GM12865 (cell line): ENCODE results near the gene TSNAXIP1.

Experiments
- DNase-seq: peaks from one replicate; pipeline ENCODE4 v3.0.0; 2010; ENCODE audit warnings: low read depth
- H3K4me3 ChIP-seq: 2 replicates; pipeline ENCODE4 v1.5.1; 2011; ENCODE audit warnings: mild to moderate bottlenecking, low read depth, low read length, control low read depth
- TF ChIP-seq, protein P1 (sequence below): IDR thresholded peaks from 2 replicates; pipeline ENCODE4 v1.5.1; 2011; ENCODE audit warnings: low read length, control low read depth, low read depth, inconsistent platforms; ENCODE audit not compliant: insufficient read depth; ENCODE audit errors: missing control alignments

TSNAXIP1 gene

GRCh38 chr16:67868290-67868689 is 61.6 kb downstream of the TSNAXIP1 start:
- no peak overlapping the region for H3K4me3 ChIP-seq
- TF ChIP-seq, protein P1, sequence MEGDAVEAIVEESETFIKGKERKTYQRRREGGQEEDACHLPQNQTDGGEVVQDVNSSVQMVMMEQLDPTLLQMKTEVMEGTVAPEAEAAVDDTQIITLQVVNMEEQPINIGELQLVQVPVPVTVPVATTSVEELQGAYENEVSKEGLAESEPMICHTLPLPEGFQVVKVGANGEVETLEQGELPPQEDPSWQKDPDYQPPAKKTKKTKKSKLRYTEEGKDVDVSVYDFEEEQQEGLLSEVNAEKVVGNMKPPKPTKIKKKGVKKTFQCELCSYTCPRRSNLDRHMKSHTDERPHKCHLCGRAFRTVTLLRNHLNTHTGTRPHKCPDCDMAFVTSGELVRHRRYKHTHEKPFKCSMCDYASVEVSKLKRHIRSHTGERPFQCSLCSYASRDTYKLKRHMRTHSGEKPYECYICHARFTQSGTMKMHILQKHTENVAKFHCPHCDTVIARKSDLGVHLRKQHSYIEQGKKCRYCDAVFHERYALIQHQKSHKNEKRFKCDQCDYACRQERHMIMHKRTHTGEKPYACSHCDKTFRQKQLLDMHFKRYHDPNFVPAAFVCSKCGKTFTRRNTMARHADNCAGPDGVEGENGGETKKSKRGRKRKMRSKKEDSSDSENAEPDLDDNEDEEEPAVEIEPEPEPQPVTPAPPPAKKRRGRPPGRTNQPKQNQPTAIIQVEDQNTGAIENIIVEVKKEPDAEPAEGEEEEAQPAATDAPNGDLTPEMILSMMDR, result no peak
- no peak for DNase-seq

DNA sequence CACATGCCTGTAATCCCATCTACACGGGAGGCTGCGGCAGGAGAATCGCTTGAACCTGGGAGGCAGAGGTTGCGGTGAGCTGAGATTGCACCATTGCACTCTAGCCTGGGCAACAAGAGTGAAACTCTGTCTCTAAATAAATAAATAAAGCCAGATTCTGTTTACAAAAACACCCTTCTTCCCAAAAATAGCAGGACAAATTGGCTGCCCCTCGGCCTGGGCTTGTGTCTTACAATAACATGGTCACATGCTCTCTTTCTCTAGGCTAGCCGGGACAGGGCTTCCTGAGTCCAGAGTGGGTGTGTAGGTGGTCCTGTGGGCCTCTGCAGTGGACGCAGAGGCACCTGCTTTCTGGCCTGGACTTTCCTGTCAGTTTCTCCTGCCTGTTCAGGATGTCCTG is 63.0 kb downstream of the TSNAXIP1 start:
- no peak for DNase-seq
- H3K4me3 ChIP-seq, result no peak overlapping the region
- TF ChIP-seq, protein P1, result no peak

GRCh38 chr16:67871256-67871655 is 64.6 kb downstream of the TSNAXIP1 start:
- TF ChIP-seq, protein P1, result no peak
- H3K4me3 ChIP-seq, result no peak overlapping the region
- no peak for DNase-seq

- no peak overlapping the region for H3K4me3 ChIP-seq
- DNase-seq, result no peak
- TF ChIP-seq, protein P1, result no peak
Measured at GRCh38 chr16:67872131-67872630, 65.5 kb downstream of the TSNAXIP1 start.

DNA sequence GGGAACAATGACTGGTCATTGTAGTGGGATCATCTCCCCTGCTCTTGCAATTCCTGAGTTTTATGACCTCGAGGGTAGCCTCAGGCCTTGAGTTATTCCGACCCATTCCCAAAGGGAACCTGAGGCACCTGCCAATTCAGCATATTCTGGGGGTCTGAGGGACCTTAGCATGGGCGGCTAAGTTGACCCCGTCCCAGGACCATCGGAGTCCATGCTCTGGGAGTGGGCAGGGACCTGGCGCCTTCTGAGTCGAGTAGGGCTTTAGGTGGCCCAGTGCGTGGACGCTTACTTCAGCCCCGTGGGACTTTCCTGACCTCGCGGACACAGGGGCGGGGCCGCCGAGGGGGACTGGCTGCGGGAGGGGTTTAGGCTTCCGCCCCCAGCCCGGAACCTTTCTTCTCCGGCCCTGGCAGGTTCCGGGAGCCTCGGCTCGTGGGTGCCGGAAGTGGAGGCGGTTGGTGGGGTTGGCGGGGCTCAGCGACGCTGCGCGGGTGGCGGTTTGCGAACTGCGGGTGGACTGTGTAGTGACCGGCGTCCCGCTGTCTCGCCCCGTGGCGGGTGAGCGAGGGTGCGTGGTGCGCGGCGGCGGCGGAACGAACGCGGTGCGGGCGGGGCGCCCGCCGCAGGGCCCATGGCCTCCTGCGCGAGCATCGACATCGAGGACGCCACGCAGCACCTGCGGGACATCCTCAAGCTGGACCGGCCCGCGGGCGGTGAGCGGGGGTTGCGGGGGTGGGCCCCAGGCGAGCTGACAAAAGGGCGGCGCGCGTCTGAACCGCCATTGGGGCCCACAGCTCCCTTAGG is 66.1 kb downstream of the TSNAXIP1 start, which contains the start of gene EDC4:
Gene EDC4 (plus strand): TSS at position 422 of the 804 bp plus-strand sequence. CDS start 210 bp downstream, at position 632.
- H3K4me3 ChIP-seq, result peak within 1 kb of the TSS; percentile 95
- peak; percentile 91 for DNase-seq
- TF ChIP-seq, protein P1, result no peak

GRCh38 chr16:67873435-67874370 is 67.0 kb downstream of the TSNAXIP1 start:
- no peak for DNase-seq

More at GRCh38 chr16:67873435-67874370, 67.0 kb downstream of the TSNAXIP1 start:
- peak overlapping the region; percentile 95 for H3K4me3 ChIP-seq
- TF ChIP-seq, protein P1, result no peak
